ENCODE results near the gene OMP.
A peak's percentile ranks its signal among the peaks of the same experiment; 100 is the strongest.

The OMP gene

GRCh38 chr11:77143405-77144020, 40.9 kb downstream of the OMP start:
- DNase-seq, result no peak

DNA sequence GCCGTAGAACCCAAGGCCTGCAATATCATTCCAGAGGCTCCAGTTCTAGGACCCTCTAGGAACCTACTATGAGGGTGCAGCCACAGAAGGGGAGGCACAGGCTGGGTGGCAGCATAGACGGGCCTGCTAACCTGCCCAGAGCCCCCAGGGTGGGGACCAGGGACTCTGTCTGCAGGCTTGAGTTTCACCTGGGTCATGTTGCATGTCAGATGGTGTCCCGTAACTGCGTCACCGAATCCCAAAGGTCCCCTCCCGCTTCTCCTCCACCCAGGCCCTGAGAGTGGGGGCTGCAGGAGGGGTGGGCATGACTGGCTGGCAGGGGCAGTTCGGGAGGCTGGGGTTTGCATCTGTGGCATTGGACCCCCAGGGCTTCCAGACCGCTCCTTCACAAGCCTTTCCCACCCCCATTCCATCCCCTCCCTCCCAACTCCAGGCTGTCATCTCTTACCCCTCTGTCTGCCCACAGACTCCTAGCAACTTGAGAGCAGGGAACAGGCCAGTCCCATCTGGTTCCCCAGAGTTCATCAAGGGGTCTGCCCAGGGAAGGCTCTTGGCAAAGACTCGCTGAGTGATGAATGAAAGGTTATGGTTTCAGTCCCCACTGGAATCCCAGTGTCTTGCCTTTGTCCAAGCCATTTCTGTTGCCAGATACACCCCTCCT, 41.7 kb downstream of the OMP start:
- no peak for DNase-seq

GRCh38 chr11:77144857-77145428, 42.3 kb downstream of the OMP start:
- no peak for DNase-seq

DNA sequence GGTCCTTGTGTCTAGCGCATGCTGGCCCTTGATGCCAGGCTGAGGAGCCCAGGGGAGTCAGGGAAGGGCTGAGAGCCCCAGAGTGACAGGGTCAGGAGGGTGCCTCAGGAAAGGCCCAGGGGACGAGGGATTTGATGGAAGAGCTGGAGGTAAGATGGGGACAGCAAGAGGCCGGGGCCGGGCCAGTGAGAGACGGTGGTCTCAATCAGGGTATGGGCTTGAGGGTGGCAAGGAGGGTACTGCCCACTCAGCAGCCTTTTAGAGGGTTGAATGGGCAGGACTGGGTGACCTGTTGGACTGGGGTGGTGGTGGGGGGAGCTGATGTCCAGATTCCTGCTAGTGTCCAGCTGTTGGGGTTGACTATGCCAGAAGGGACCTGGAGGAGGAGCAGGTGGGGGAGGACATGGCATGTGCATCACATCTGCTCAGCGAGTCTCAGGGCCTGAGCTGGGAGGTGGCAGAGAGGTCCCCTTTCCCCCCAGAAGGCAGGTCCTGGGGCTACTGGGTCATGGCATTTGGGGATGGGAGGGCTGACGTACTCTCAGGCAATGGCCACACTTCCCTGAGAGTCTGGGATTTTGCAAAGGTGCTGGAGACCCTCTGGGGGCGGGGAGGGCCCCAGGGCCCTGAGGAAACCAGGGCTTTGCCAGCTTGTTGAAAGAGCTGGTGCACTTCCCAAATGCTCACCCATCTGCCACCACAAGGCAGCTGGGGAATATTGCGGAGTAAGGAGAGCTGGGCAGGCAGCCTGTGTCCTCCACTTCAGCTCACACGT, 43.8 kb downstream of the OMP start:
- DNase-seq, result no peak

- no peak for DNase-seq
Measured at GRCh38 chr11:77147036-77147315, 44.3 kb downstream of the OMP start.

- no peak for DNase-seq
Measured at GRCh38 chr11:77147668-77148321, 45.2 kb downstream of the OMP start.

DNA sequence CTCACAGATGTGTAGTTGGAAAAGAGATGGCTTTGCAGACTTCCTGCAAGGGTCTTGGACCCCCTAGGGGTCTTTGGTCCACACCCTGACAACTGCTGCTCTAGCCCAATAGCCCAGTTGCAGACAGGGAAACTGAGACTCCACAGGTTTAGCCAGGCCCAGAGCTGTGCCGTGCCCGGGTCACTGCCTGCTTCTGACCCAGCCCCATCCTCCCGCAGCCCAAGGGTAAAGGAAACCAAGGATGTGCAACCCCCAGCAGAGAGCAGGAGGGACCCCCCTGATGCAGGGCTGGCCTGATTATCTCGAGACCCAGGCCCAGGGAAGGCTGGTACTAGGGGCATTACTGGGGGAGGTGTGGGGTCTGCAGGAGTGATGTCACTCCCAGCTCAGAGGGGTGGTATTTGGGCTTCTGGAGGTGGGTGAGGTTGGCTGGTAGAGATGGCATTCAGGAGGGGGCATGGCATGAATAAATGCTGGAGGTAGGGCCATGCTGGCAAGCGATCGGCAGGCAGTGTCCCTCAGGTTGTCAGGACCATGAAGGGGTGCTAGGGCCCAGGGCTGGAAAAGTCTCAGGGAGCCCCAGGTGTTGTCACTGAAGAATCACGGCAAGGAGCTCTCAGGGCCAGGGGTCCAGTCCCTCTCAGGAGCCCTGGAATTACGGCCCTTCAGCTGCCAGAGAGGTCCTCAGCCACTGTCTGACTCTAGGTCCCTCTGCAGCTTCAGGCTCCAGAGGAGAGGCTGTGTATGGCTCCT, 46.5 kb downstream of the OMP start:
- DNase-seq, result no peak

DNA sequence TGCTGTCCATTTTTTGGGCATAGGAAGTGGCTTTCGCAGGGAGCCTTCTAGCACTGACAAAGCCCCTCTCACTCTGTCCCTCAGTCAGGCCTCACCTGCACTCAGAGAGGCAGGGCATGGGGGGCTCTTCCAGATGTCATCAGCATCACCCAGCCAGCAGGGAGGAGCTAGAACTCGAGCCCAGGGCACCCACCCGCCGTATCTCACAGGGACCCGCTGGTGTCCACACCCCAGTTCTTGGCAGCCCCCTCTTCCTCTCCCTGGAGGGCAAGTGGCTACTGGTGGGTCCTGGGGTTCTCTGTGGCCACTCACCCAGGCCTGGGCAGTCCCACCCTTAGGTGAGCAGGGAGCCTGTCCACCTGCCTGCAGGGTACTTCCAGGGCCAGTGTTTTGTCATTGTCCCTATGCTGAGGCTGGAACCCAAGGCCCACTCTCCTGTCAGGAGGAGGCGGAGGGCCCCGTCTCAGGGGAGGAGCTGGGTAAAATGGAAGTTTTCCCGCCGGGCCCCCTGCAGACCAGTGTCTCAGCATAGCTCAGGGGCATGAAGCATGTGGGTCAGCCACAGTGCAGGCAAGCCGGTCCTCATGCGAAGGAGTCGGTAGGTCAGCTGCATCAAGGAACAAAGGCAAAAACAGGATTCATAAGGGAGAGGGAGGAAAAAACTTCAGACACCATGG, 47.2 kb downstream of the OMP start:
- no peak for DNase-seq

DNA sequence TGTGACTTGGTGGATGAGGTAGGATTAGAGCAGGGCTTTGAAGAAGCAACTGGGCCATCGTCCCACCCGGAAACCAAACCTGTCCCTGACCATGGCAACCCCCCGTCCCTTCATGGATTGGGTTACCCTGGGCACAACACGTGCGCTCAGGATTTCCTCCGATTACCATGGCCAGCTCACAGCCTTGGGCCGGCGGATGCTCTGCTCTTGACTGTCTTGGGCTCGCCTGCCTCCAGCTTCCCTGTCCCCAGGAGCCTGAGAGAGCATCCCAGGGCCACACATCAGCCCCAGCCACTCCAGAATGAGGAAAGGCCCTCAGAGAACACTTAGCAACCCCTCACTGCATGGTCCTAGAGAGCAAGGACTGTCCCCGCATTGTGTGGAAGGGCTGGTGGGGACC, 48.2 kb downstream of the OMP start:
- no peak for DNase-seq

- peak; percentile 92 for DNase-seq
Measured at GRCh38 chr11:77151804-77152509, 49.3 kb downstream of the OMP start.

DNA sequence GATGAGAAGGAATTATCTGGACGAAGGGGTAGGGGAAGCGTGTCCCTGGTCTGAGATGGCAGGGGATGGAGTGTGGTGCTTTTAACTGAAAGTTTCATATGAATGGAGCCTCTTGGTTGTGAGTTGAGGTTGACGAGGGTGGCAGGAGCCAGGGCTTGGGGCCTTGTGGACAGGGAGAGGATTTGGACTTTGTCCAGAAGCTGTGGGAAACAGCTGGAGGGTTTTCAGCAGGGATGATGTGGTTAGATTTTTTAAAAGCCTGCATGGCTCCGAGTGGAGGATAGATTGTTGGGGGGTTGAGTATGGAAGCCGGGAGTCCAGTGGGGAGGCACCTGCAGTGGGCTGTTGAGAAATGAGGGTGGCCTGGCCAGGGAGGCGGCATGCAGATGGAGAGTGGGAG, 50.2 kb downstream of the OMP start:
- DNase-seq, result peak; percentile 4
